Activated T-cell treated with anti-CD3 and anti-CD28 coated beads, Interleukin-2, amount 50 U/mL, for 48 hours (primary cell): ENCODE data around the gene CELSR2.
A peak's percentile ranks its signal among the peaks of the same experiment; 100 is the strongest.

Experiments
- DNase-seq, 2 experiments: peaks; one replicate each; pipeline ENCODE4 v3.0.0-alpha.2; 2020

Gene CELSR2

GRCh38 chr1:109266965-109267364 lies 17.6 kb downstream of the CELSR2 start:
- no peak for DNase-seq

- DNase-seq, result no peak
Measured at GRCh38 chr1:109267743-109268300, 18.5 kb downstream of the CELSR2 start.

DNA sequence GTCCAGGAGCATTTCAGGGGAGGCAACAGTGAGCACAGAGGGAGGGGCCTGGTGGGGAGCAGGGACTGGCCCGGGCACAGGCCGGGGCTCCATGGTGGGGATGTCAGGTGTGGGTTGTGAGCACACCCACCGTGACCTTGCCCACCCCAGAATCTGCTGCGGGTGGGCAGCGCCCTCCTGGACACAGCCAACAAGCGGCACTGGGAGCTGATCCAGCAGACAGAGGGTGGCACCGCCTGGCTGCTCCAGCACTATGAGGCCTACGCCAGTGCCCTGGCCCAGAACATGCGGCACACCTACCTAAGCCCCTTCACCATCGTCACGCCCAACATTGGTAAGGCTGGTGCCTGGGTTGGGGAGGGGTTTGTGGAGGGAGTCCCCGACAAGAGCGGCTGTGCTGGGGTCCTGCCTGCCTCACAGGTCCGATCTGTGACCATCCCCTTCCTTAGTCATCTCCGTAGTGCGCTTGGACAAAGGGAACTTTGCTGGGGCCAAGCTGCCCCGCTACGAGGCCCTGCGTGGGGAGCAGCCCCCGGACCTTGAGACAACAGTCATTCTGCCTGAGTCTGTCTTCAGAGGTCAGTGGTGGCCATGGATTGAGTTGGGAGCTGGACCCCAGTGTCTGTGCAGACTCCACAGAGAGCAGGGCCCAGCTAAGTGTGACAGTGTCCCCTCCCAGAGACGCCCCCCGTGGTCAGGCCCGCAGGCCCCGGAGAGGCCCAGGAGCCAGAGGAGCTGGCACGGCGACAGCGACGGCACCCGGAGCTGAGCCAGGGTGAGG lies 19.3 kb downstream of the CELSR2 start:
- no peak for DNase-seq

DNA sequence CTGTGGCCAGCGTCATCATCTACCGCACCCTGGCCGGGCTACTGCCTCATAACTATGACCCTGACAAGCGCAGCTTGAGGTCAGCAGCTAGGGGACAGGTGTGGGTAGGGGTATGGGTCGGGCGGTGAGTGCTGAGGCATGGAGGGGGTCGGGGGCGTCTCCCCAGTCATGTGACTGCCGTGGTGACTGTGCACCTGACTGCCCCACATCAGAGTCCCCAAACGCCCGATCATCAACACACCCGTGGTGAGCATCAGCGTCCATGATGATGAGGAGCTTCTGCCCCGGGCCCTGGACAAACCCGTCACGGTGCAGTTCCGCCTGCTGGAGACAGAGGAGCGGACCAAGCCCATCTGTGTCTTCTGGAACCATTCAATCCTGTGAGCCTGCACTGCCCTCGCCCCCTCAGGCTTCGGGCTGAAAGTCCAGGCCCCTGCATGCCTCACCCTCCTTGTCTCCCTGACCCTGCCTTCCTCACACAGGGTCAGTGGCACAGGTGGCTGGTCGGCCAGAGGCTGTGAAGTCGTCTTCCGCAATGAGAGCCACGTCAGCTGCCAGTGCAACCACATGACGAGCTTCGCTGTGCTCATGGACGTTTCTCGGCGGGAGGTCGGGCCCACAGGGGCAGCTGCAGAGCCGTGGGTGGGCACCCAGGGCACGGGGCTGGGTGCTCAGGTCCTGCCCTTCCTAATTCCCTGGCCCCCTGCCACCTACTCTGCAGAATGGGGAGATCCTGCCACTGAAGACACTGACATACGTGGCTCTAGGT lies 20.1 kb downstream of the CELSR2 start:
- no peak for DNase-seq

- no peak for DNase-seq
Measured at GRCh38 chr1:109269981-109270622, 20.8 kb downstream of the CELSR2 start.

DNA sequence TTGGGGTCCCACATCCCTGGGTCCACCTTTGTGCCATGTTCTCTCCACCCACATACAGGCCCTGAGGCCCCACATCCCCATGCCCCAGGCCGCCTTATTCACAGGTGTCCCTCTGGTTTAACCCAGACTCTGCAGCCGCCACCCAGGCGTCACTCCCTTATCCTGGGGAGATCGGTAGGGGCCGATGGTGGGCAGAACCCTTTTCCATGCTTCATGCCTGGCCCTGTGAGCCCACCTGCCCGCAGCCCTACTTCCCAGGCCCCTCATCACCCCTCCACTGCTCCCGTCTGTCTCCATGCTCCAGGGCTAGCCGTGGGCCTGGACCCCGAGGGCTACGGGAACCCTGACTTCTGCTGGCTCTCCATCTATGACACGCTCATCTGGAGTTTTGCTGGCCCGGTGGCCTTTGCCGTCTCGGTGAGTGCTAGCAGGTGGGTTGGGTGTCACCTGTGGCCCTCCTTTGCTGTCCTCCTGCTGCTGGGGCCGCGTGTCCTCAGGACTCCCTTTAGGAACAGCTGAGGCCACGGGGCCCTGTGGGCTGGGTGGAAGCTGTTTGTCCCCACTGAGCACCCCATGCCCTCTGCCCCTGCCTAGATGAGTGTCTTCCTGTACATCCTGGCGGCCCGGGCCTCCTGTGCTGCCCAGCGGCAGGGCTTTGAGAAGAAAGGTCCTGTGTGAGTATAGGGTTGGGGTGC lies 21.4 kb downstream of the CELSR2 start:
- no peak for DNase-seq

- no peak for DNase-seq
Measured at GRCh38 chr1:109271458-109271857, 22.1 kb downstream of the CELSR2 start.

DNA sequence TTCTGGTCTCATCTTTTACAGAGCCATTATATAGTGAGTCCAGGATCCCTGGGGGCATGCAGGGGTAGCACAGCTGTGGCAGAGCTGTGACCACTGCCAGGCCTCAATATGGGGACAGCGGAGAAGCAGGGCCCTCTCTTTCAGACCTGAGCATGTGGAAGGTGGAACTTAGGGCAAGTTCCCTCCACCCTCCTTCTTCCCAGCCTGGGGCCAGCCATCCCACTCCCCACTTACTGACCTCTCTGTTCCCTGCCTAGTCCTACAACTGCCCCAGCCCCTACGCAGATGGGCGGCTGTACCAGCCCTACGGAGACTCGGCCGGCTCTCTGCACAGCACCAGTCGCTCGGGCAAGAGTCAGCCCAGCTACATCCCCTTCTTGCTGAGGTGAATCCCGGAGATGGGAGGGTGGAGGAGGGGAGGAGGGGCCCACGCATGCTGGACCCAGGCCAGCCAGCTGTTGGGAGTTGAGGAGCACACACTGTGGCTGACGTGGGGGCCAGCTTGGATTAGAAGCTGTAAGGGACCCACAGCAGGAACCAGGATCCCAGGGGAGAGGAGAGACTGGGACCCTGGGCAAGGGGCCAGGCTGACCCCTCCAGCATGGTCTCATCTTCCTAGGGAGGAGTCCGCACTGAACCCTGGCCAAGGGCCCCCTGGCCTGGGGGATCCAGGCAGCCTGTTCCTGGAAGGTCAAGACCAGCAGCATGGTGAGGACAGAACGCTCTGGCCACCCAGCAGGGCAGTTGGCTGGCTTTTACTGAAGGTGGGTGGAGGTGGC lies 22.9 kb downstream of the CELSR2 start:
- no peak for DNase-seq

DNA sequence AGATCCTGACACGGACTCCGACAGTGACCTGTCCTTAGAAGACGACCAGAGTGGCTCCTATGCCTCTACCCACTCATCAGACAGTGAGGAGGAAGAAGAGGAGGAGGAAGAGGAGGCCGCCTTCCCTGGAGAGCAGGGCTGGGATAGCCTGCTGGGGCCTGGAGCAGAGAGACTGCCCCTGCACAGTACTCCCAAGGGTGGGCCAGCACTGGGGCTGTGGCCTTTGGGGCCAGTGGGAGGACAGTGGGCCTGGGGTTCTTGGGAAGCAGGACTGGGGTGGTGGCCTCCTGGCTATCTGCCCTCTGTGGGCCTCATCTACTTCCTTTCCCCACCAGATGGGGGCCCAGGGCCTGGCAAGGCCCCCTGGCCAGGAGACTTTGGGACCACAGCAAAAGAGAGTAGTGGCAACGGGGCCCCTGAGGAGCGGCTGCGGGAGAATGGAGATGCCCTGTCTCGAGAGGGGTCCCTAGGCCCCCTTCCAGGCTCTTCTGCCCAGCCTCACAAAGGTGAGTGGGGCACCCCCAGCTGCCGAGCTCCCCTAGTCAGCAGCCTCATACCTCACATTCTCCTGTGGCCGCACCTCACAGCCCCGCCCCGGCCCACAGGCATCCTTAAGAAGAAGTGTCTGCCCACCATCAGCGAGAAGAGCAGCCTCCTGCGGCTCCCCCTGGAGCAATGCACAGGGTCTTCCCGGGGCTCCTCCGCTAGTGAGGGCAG lies 23.6 kb downstream of the CELSR2 start:
- DNase-seq, result no peak

DNA sequence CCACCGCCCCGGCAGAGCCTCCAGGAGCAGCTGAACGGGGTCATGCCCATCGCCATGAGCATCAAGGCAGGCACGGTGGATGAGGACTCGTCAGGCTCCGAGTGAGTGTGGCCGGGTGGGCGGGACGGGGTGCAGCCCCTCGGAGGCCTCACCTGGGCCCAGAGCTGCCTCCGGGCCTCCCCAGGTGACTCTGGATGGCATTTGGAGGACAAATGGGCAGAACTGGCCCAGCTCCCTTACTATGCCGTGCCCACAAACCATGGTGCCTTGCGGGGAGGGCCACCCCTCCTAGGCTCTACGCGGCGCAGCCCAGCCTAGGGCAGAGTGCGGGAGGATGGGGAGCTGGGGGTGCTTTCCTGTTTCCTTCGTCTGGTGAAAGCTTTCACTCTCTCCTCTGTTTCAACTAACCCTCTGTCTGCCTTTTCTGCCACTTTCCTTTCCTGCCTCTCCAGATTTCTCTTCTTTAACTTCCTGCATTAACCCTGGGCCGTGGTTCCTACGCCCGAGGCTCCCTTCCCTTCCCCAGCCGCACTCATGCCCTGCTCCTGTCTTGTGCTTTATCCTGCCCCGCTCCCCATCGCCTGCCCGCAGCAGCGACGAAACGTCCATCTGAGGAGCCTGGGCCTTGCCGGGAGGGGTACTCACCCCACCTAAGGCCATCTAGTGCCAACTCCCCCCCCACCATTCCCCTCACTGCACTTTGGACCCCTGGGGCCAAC lies 24.4 kb downstream of the CELSR2 start:
- DNase-seq, result no peak

- DNase-seq, result no peak
Measured at GRCh38 chr1:109274533-109275476, 25.5 kb downstream of the CELSR2 start.

- no peak for DNase-seq
Measured at GRCh38 chr1:109275706-109276345, 26.5 kb downstream of the CELSR2 start.

DNA sequence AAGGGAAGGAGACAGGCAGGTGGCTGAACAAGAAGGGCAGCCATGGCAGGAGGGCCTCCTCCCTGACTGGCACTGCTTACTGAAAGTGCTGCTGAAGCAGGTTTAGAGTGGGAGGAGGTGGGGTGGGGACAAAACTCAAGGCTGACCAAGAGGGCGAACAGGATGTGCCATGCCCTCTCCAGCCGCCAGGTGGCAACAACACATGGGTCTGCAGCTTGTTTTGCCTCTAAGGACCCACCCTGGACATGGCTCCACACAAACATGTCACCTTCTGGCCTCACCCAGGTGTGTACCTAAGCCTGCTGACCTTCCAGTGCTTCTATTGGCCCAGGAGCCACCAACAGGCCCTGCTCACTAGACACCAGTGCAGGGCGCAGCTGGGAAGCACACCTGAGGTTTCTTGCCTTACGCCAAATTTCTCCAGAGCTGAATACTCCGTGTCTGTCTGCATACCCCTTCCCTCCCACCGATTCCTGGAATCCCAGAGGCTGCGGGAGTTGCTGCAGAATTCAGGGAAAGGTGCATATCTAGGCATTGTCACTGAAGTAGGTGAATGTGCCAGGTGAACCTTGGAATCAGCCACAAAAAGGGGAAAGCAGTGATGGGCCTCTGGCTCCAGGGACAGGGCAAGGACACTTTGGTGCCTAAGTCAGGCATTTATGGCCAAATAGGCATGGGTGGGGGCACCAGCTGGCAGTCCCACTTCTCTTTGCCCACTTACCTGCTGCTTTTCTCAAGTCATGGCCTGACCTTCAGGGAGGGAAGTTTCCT lies 28.3 kb downstream of the CELSR2 start:
- DNase-seq, result peak; percentile 84 to 86

GRCh38 chr1:109279615-109280278 lies 30.4 kb downstream of the CELSR2 start:
- no peak for DNase-seq

DNA sequence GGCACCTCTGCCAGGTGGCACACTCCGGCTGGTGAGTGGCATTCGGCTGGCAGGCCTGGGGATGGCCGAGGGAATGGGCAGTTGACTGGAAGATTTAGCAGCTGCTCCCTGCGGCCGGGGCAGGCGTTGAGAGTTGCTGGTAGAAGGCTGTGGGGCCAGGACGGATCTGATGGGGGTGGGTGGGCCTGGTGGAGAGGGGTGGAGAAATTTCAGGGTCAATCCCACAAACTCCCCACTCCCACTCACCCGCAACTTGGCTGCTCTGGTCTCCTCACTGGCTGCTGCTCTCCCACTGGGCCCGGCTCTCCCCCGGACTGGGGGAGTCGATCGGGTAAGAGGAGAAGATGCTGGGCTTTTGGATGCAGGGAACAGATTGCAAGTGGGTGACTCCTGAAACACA lies 31.5 kb downstream of the CELSR2 start:
- no peak for DNase-seq

DNA sequence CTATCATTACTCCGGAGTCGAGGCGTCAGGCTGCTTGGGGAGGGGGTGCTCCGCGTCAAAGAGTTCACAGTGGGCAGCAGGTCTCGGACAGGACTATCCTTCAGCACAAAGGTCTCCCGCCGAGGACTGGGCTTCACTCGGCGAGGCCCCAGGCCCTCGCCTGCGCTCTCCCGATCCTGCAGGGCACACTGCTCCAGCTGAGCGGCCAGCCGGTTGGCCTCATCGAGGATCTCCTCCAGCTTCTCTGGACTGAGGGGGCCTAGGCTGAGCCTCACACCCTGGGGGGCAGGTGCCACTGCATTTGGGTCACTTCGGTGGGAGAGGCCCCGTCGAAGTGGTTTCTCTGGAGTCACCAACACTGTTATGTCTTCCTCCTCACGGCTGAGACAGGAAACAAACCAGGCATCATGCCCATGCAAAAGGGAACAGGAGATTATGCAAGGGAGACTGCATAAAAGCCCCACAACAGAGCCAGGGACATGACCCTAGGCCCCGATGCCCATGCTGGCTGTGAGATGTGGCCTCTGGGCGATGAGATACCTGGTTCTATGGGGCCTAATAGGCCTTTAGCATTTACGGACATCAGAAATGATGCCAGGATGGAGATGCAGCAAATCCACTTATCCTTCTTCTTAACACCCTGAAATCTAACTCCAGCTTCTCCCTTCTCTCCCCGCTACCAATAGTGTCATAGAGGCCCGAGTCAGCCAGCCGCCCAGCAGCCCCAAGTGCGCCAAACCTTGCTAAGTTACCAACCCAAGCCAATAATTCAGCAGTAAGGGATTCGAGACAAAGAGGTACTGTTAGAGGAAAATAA lies 32.5 kb downstream of the CELSR2 start:
- no peak for DNase-seq

GRCh38 chr1:109282497-109282951 lies 33.2 kb downstream of the CELSR2 start:
- DNase-seq, result no peak
